Hindlimb muscle (tissue), 1 donor: ENCODE measurements around the gene MEA1. TPM values are rescaled to one million over a fixed set of nuclear protein-coding genes. Genes with fewer than 3 reads are reported as not detected.
A peak's percentile ranks its signal among the peaks of the same experiment; 100 is the strongest.
"Not testable (repeated sequence)": the region's sequence is repeated elsewhere in the genome, so short reads cannot be mapped to it uniquely, and the experiment has no call there.

Experiments used
- DNase-seq: peaks from one replicate; pipeline ENCODE4 v3.0.0-alpha.2; 2013
- polyA plus RNA-seq: library from polyadenylated mRNA; unstranded; fragments of 120-200 nt; gene quantifications from one replicate; pipeline ENCODE4 v1.2.1, GENCODE V29; 2013; ENCODE audit not compliant: insufficient read length

Gene MEA1
- polyA plus RNA-seq, 1 donor: 38.2 TPM

DNA sequence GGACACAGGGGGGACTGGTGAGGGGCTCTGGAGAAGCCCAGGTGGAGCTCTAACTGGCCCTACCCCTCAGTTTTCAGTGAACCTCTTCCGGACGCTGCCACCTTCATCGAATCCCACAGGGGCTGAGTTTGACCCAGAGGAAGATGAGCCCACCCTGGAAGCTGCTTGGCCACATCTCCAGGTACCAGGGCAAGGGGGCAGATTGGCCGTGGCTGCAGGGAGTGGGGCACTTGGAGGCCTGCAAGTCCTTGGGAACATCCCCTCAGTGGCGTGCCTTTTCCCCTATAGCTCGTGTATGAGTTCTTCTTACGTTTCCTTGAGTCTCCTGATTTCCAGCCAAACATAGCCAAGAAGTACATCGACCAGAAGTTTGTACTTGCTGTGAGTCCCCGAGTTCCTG is 6.6 kb downstream of the MEA1 start:
- DNase-seq: no peak

DNA sequence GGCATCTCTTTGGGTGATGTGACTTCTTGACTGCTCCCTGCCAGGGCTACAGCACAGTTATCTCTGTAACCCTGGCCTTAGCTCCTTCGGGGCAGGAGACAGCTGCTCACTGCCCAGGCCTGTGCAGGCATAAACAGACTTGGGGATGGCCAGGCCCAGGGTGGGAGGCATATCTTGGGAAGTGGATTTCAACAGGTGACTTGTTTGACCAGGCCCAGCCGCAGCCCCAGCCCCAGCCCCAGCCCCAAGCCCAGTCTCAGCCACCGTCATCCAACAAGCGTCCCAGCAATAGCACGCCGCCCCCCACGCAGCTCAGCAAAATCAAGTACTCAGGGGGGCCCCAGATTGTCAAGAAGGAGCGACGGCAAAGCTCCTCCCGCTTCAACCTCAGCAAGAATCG is 7.5 kb downstream of the MEA1 start:
- DNase-seq: no peak

GRCh38 chr6:43005844-43006243 is 7.9 kb downstream of the MEA1 start:
- no peak for DNase-seq

GRCh38 chr6:43001843-43002242 is 11.9 kb downstream of the MEA1 start:
- no peak for DNase-seq

DNA sequence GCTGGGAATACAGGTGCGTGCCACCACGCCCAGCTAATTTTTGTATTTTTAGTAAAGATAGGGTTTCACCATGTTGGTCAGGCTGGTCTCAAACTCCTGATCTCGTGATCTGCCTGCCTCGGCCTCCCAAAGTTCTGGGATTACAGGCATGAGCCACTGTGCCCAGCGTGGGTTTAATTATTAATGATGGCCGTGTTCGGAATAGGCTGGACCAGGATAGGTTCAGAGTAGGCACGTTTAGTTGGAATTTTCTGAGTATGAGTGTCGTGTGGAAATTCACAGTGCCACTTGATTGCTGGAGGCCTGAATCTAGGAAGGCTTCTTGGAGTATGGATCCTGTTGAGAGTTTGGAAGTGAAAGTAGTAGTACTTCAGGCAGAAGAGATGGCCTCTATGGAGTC is 15.5 kb downstream of the MEA1 start:
- DNase-seq: not testable (repeated sequence)

GRCh38 chr6:42996513-42996912 is 17.2 kb downstream of the MEA1 start:
- DNase-seq: no peak

DNA sequence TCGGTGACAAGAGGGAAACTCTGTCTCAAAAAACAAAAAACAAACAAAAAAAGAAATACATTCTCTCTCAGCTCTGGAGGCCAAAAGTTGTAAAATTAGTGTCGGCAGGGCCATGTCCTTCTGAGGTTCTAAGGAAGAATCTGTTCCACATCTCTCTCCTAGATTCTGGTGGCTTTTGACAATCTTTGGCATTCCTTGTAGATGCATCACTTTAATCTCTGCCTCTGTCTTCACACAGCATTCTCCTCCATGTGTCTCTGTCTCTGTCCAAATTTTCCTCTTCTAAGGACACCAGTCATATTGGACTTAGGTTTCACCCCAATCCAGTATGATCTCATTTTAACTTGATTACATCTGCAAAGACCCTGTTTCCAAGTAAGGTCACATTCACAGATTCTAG is 20.3 kb downstream of the MEA1 start:
- DNase-seq: no peak

- no peak for DNase-seq
Observed at GRCh38 chr6:42989923-42990322, 23.8 kb downstream of the MEA1 start.

DNA sequence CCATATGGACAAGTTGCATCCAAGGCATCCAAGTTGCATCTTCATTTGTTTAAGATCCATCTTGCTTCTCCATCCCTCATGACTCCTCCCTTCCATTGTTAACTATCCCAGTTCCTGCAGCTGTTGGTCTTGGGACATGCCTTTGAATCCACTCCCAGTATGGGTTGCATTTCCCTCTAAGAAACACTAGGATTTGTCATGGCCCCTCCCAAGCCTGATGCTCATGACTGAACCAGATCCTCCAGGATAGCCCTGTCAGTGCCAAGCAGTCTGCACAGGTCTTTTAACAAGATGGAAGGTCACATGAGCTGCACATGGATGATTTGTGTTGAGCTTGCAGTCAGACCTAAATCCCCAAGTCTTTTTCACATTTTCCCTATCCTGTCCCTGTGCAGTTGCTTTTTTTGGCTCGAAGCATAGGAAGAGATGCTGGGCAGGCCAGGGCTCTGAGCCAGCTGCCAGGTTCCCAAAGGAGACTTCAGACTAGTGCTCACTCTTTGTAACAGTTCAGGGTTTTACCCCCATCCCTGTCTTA is 25.2 kb downstream of the MEA1 start:
- no peak for DNase-seq

DNA sequence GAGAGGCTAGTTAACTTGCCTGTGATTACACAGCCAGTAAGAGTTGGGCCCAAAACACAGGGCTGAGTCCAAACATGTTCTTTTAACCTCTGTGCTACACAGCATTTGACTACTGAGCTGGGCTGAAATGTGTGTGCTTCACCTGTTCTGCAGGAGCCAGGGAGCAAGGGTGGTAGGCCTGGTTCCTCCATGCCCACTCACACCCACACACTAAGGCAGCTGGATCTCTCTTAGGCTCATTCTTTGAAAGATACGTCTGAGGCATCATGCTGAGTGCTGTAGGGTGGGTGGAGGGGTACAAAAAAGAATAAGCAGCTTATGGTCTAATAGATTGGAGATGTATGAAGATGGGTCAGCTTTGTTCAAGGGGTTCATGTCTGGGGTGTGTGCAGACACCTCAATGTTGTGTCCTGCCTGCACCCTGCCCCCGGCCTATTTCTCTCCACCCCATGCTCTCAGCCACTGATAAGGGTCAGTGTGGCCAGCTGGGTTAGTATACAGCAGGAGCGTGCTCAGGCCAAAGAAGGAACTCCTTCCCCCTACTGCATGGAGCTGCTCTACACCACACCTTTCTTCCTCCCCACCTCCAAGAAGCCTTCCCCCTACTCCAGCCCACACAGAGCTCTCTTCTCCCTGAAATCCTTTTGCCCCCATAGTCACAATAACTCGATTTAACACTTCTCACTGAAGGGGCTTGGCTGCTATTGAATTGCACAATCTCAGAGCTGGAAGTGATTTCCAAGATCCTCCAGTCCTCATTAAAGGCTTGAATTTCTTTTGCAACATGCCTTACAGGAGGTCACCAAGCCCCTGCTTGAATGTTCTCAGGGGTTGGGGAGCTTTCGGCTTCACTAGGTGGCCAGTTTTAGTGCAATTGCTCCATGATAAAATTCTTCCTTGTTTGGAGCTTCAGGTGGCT is 26.0 kb downstream of the MEA1 start:
- DNase-seq: no peak

DNA sequence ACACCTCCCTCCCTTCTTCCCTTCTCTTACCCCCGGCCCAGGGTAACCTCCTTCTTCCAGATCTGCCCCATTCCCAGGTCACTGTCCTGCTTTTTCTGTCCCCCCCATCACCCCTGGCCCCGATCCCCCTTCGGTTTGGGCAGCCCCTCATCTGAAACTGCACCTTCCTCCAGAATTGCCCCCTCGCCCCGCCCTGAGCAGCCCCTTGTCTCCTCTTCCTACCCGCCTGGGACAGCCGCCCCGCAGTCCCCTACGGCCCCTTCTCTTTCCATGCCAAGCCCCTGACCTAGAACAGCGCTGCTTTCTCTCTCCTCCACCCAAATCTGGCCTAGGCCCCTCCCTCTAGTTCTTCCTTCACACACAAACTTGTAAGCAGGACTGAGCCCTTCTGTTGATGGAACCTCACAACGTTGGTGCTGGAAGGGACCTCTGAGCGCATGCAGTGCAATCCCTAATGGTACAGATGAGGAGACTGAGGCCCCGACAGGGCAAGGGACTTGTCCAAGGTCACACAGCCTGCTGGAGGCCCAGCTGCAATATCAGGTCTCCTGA is 28.7 kb downstream of the MEA1 start:
- DNase-seq: peak; percentile 24

DNA sequence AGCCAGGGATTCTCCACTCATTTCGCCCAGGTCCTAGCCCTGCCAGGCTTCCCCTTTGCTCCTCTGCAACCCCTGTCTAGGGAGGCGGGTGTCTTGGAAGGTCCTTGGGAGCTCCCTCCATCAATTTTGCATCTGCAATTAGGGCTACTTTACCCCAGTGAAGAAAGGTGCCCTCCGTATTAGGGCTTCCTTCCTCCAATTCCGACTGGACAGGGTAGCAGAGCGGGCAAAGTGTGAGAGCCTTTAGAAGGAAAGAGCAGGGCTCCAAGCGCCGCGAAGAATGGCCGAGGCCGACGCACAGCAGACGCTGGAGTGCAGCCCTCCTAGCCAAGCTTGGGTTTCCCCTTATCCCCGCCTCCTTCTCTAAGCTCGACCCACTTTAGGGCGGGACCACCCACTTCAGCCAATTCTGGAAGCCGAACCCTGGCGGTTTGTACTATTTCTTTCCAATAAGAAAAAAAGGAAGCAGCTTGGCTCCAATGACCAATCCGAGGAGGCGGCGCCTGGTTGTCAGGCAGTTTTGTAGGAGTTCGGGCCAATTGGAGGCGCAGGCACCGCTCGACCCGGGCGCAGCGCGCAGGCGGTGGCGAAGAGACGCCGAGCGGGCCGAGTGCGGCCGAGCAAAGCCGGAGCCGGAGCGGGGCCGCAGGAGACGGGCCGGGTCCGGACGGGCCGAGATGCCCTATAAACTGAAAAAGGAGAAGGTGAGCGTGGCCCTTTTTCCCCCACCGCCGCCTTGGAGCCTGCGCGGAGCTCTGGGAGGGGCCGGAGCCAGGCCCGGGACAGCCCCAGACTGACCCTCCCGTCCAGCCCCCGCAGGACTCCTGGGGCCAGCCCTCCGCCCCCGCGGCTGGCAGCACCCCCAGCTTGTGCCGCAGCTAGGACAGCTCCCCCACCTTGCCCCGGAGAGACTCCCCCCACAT is 29.5 kb downstream of the MEA1 start, which contains the start of gene PPP2R5D:
PPP2R5D (plus strand) TSS at position 570 of the 923 bp plus-strand sequence; CDS start at position 678, 108 bp downstream.
- peak; percentile 97 for DNase-seq

- no peak for DNase-seq
Observed at GRCh38 chr6:42981836-42982235, 31.9 kb downstream of the MEA1 start.

GRCh38 chr6:42979523-42980177 is 34.1 kb downstream of the MEA1 start:
- no peak for DNase-seq

- peak; percentile 87 for DNase-seq
Observed at GRCh38 chr6:42978839-42979522, 34.8 kb downstream of the MEA1 start, which contains the start of gene PEX6. Gene PEX6 (minus strand): TSS chr6:42979181. CDS start chr6:42979150, 31 bp downstream.

GRCh38 chr6:42978487-42978838 is 35.3 kb downstream of the MEA1 start:
- DNase-seq: no peak

GRCh38 chr6:42974919-42975505 is 38.7 kb downstream of the MEA1 start:
- no peak for DNase-seq

DNA sequence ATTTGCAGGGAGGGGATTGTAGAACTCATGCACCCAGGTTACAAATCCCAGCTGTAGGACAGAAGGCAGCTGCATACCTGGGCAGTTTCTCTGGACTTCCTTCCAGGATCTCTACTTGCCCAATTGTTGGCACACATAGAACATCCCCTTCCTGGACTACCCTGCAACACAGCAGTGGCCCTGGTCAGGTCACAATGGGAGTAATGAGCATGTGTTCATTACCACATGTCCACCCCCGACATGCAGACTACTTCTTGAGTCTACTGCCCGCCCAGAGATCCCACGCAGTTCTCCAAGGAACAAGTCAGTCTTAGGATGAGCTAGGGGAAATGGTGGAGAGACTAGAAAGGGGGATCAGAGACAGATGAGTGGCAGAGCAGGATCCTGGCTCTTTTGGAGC is 39.8 kb downstream of the MEA1 start:
- no peak for DNase-seq

DNA sequence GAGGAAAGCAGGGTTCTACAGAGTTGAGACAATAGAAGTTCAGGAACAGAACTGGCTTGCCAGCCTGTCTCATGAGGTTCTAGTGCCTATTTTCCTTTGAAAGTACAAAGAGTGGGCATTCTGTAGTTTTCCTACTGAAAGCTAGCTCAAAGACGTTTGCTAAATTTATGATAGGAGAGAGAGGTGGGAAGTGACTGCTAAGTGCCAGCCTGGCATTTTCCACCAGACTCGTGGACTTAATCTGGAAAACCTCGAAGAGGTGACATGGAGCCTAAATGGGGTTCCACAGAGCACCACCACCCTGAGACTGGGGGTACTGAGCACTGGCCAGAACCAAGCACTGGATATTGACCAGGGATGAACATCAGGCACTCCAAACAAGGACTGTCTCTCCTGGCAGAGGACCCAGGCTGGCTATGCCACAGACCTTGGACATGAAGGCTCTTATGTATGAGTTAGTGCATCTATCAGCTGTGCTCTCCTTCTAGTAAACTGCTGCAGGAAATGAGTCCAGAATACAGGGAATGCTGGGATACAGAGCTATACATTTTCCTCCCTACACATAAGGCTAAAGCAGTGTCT is 41.9 kb downstream of the MEA1 start:
- DNase-seq: no peak

GRCh38 chr6:42970871-42971612 is 42.7 kb downstream of the MEA1 start:
- DNase-seq: no peak
